Activated CD4-positive, alpha-beta memory T cell treated with anti-CD3 and anti-CD28 coated beads for 36 hours (primary cell): ENCODE results near the gene ELK1. TPM values are rescaled to one million over a fixed set of nuclear protein-coding genes. Genes with fewer than 3 reads are reported as not detected.
A peak's percentile ranks its signal among the peaks of the same experiment; 100 is the strongest.

Experiments used
- CTCF ChIA-PET: fragments of 350-600 bp; sonication (Branson Sonifier 250); formaldehyde crosslinking; loops from one replicate; lab custom pipeline; 2021; ENCODE audit warnings: antibody characterized with exemption, inconsistent platforms; lab: Charles Lee
- POLR2A ChIA-PET: fragments of 350-600 bp; sonication (Branson Sonifier 250); formaldehyde crosslinking; loops from one replicate; lab custom pipeline; 2021; ENCODE audit warnings: antibody characterized with exemption; lab: Charles Lee
- DNase-seq: peaks from one replicate; pipeline ENCODE4 v3.0.0-alpha.2; 2020
- H3K27ac Mint-ChIP-seq: one replicate; pipeline ENCODE4 v1.8.0; 2021; ENCODE audit warnings: mixed read lengths
- H3K27me3 Mint-ChIP-seq: one replicate; pipeline ENCODE4 v1.8.0; 2021; ENCODE audit warnings: mixed read lengths
- H3K36me3 Mint-ChIP-seq: one replicate; pipeline ENCODE4 v1.8.0; 2021; ENCODE audit warnings: mixed read lengths
- H3K4me1 Mint-ChIP-seq: one replicate; pipeline ENCODE4 v1.8.0; 2021; ENCODE audit warnings: low read depth, mixed read lengths
- H3K4me3 Mint-ChIP-seq: one replicate; pipeline ENCODE4 v1.8.0; 2021; ENCODE audit warnings: mild to moderate bottlenecking, mixed read lengths
- H3K9me3 Mint-ChIP-seq: one replicate; pipeline ENCODE4 v1.8.0; 2021; ENCODE audit warnings: mixed read lengths
- intact Hi-C: fragments of 100-400 bp; cut with micrococcal nuclease; formaldehyde crosslinking; loops from one replicate; pipeline ENCODE4 v1.15.1; 2023
- total RNA-seq, 2 experiments: library from RNA; stranded (reverse); gene quantifications; one replicate each; pipeline ENCODE4 v1.2.3, GENCODE V29; 2021

The ELK1 gene
- total RNA-seq, 2 experiments from 2014 or later, result 93.6 to 95.3 TPM

- H3K36me3 Mint-ChIP-seq, result peaks cover 40% of the 10 kb centered on the region
- H3K27ac Mint-ChIP-seq, result no peak overlapping the region
- CTCF ChIA-PET, result interaction anchor here (1.4 kb wide), 1 partner anchor 13 kb away, joined by 3 read pairs; no protein-coding TSS in a partner anchor
- intact Hi-C loops, result no loop called here
- no peaks in the 10 kb centered on the region for H3K9me3 Mint-ChIP-seq
- no peaks in the 10 kb centered on the region for H3K27me3 Mint-ChIP-seq
- POLR2A ChIA-PET, result no interaction called here
- DNase-seq, result no peak
- peaks cover 36% of the 10 kb centered on the region for H3K4me1 Mint-ChIP-seq
- H3K4me3 Mint-ChIP-seq, result no peak overlapping the region
These were observed 6.4 kb downstream of the ELK1 start for GRCh38 chrX:47643926-47644325.

GRCh38 chrX:47638816-47639215 lies 11.5 kb downstream of the ELK1 start:
- peaks cover 13% of the 10 kb centered on the region for H3K4me1 Mint-ChIP-seq
- H3K36me3 Mint-ChIP-seq, result peaks cover 46% of the 10 kb centered on the region
- H3K27ac Mint-ChIP-seq, result no peak overlapping the region
- H3K27me3 Mint-ChIP-seq, result no peaks in the 10 kb centered on the region
- DNase-seq, result no peak
- no peak overlapping the region for H3K4me3 Mint-ChIP-seq
- POLR2A ChIA-PET, result no interaction called here
- intact Hi-C loops, result no loop called here
- CTCF ChIA-PET, result no interaction called here
- no peaks in the 10 kb centered on the region for H3K9me3 Mint-ChIP-seq

- no peaks in the 10 kb centered on the region for H3K27me3 Mint-ChIP-seq
- peaks cover 44% of the 10 kb centered on the region for H3K36me3 Mint-ChIP-seq
- peak; percentile 61 for DNase-seq
- CTCF ChIA-PET, result no interaction called here
- peak overlapping the region; percentile 56 for H3K27ac Mint-ChIP-seq
- POLR2A ChIA-PET, result no interaction called here
- peak overlapping the region; percentile 50 for H3K4me3 Mint-ChIP-seq
- H3K4me1 Mint-ChIP-seq, result peaks cover 13% of the 10 kb centered on the region
- no peaks in the 10 kb centered on the region for H3K9me3 Mint-ChIP-seq
- intact Hi-C loops, result no loop called here
These were observed 12.7 kb downstream of the ELK1 start for GRCh38 chrX:47637546-47638195.

GRCh38 chrX:47634871-47635575 lies 15.3 kb downstream of the ELK1 start:
- DNase-seq, result peak; percentile 50
- CTCF ChIA-PET, result no interaction called here
- no peak overlapping the region for H3K27ac Mint-ChIP-seq

GRCh38 chrX:47633689-47634590 lies 16.4 kb downstream of the ELK1 start:
- Mint-ChIP-seq H3K9me3 (no peaks in the 10 kb centered on the region), H3K27me3 (no peaks in the 10 kb centered on the region), H3K27ac (no peak overlapping the region), H3K4me1 (peaks cover 23% of the 10 kb centered on the region), H3K36me3 (peaks cover 23% of the 10 kb centered on the region), H3K4me3 (no peak overlapping the region)
- POLR2A ChIA-PET, result no interaction called here
- CTCF ChIA-PET, result no interaction called here
- intact Hi-C loops, result no loop called here
- DNase-seq, result no peak

More at GRCh38 chrX:47634871-47635575, 15.3 kb downstream of the ELK1 start:
- Mint-ChIP-seq H3K36me3 (peaks cover 31% of the 10 kb centered on the region), H3K4me1 (peaks cover 17% of the 10 kb centered on the region), H3K27me3 (no peaks in the 10 kb centered on the region), H3K9me3 (no peaks in the 10 kb centered on the region), H3K4me3 (no peak overlapping the region)
- intact Hi-C loops, result no loop called here
- POLR2A ChIA-PET, result no interaction called here

GRCh38 chrX:47632666-47633065 lies 17.7 kb downstream of the ELK1 start:
- DNase-seq, result no peak
- H3K27me3 Mint-ChIP-seq, result no peaks in the 10 kb centered on the region
- H3K4me3 Mint-ChIP-seq, result no peak overlapping the region
- H3K9me3 Mint-ChIP-seq, result no peaks in the 10 kb centered on the region
- H3K4me1 Mint-ChIP-seq, result peaks cover 24% of the 10 kb centered on the region
- CTCF ChIA-PET, result no interaction called here
- peaks cover 12% of the 10 kb centered on the region for H3K36me3 Mint-ChIP-seq
- no peak overlapping the region for H3K27ac Mint-ChIP-seq
- POLR2A ChIA-PET, result no interaction called here
- intact Hi-C loops, result no loop called here

DNA sequence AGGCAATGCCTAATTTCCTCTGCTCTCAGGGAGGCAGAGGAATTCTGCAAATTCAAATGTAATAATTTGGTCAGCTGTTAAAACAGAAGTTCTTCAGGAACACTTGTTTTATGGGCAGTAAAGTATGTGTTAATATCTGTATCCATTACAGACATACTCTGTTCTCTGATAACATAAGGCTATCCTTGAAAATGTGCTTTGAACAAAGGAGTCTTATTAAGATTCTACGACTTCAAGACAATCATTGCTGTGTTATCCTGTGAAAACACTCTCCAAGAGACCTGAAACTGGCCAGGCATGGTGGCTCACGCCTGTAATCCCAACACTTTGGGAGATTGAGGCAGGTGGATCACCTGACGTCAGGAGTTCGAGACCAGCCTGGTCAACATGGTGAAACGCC lies 18.7 kb downstream of the ELK1 start:
- POLR2A ChIA-PET, result no interaction called here
- Mint-ChIP-seq H3K4me3 (no peak overlapping the region), H3K27ac (no peak overlapping the region), H3K9me3 (no peaks in the 10 kb centered on the region), H3K27me3 (no peaks in the 10 kb centered on the region), H3K4me1 (peaks cover 19% of the 10 kb centered on the region), H3K36me3 (peaks cover 6% of the 10 kb centered on the region)
- CTCF ChIA-PET, result interaction anchor here (1.2 kb wide), 1 partner anchor 13 kb away, joined by 3 read pairs; no protein-coding TSS in a partner anchor
- intact Hi-C loops, result no loop called here
- no peak for DNase-seq

DNA sequence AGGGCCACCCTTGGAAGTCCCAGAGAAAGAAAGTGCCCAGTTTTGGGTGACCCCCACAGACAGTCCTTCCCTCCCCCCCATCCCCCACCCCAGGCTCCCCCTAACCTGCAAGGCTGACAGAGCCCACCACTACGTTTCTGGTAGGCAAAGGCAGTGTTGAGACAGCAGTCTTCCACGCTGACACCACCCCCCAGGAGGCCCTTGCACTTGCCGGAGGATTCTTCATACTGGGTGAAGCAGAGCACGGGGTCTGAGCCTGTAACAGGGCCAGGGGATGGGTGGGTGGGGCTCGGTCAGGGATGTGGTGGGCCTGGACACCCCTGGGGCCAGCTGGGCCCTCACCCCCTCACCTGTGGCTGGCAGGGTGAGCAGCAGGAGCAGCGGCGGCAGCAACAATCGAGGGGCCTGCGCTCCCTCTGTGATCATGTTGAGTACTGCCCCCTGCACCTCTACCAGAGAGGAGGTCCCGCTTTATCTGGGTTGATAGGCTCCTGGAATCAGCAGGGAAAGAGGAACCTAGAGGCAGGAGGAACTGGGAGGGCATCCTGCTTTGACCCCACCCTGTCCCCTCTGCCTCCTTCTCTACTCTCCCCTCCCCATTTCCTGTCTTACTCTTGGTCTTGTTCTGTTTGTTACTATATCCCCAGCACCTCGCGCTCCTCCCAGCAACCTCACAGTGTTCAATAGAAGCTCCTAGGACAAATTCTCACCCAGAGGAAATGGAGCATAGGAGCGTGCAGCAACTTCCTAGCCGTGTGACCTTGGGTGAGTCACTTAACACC lies 20.8 kb downstream of the ELK1 start, which contains the start of gene CFP:
Gene CFP (minus strand): TSS at position 512 of the 782 bp plus-strand sequence. CDS start 86 bp downstream, at position 426.
- Mint-ChIP-seq H3K4me1 (peaks cover 19% of the 10 kb centered on the region), H3K9me3 (no peaks in the 10 kb centered on the region), H3K36me3 (no peaks in the 10 kb centered on the region), H3K4me3 (peak within 1 kb of the TSS; percentile 50), H3K27ac (peak within 1 kb of the TSS; percentile 83), H3K27me3 (no peaks in the 10 kb centered on the region)
- peak; percentile 23 for DNase-seq
- ChIA-PET POLR2A (no interaction called here), CTCF (interaction anchor here (1.4 to 1.5 kb wide), 2 partner anchors 33 to 122 kb away, joined by 3 to 4 read pairs; no protein-coding TSS in a partner anchor)
- intact Hi-C loops, result loop anchor here (5.0 kb wide), 1 partner anchor 67 kb away; the partner anchor contains the start of gene ARAF

- peak; percentile 36 for DNase-seq
- no peaks in the 10 kb centered on the region for H3K36me3 Mint-ChIP-seq
- POLR2A ChIA-PET, result no interaction called here
- intact Hi-C loops, result loop anchor here (5.0 kb wide), 1 partner anchor 67 kb away; the partner anchor contains the start of gene ARAF
- no peaks in the 10 kb centered on the region for H3K27me3 Mint-ChIP-seq
- H3K4me3 Mint-ChIP-seq, result peak overlapping the region; percentile 41
- H3K27ac Mint-ChIP-seq, result peak overlapping the region; percentile 79
- peaks cover 19% of the 10 kb centered on the region for H3K4me1 Mint-ChIP-seq
- H3K9me3 Mint-ChIP-seq, result no peaks in the 10 kb centered on the region
- CTCF ChIA-PET, result interaction anchor here (0.8 to 1.5 kb wide), 4 partner anchors 33 to 123 kb away, joined by 3 to 4 read pairs (median 4); no protein-coding TSS in a partner anchor
These were observed 21.4 kb downstream of the ELK1 start for GRCh38 chrX:47628982-47629381.

- no peak overlapping the region for H3K4me3 Mint-ChIP-seq
- peaks cover 2% of the 10 kb centered on the region for H3K27me3 Mint-ChIP-seq
- intact Hi-C loops, result loop anchor here (5.0 kb wide), 1 partner anchor 63 kb away; the partner anchor contains the start of gene ARAF
- H3K27ac Mint-ChIP-seq, result no peak overlapping the region
- ChIA-PET CTCF (interaction anchor here (1.2 kb wide), 1 partner anchor 56 kb away, joined by 3 read pairs; no protein-coding TSS in a partner anchor), POLR2A (no interaction called here)
- no peak for DNase-seq
- peaks cover 28% of the 10 kb centered on the region for H3K4me1 Mint-ChIP-seq
- H3K9me3 Mint-ChIP-seq, result no peaks in the 10 kb centered on the region
- H3K36me3 Mint-ChIP-seq, result no peaks in the 10 kb centered on the region
These were observed 25.0 kb downstream of the ELK1 start for GRCh38 chrX:47625365-47625764.

- Mint-ChIP-seq H3K36me3 (no peaks in the 10 kb centered on the region), H3K27me3 (peaks cover 2% of the 10 kb centered on the region), H3K27ac (peak overlapping the region; percentile 8), H3K4me1 (peaks cover 15% of the 10 kb centered on the region), H3K4me3 (peak overlapping the region; percentile 73), H3K9me3 (no peaks in the 10 kb centered on the region)
- ChIA-PET POLR2A (no interaction called here), CTCF (no interaction called here)
- intact Hi-C loops, result loop anchor here (5.0 kb wide), 1 partner anchor 41 kb away; the partner anchor contains the start of gene TIMP1
- DNase-seq, result peak; percentile 49
These were observed 26.8 kb downstream of the ELK1 start for GRCh38 chrX:47623540-47624027.
